GM12878 (cell line): Measurements from ENCODE around the gene KCND2. TPM values are rescaled to one million over a fixed set of nuclear protein-coding genes. Genes with fewer than 3 reads are reported as not detected.

Experiments
- ATAC-seq: fragments of 200-7000 bp; cut with Tn5 transposase; 3 replicates; pipeline ENCODE4 v1.9.1; 2020; ENCODE audit warnings: mild to moderate bottlenecking, moderate library complexity
- BruUV-seq: library from RNA; stranded (reverse); fragments of 400-500 nt; replicated peaks from 2 replicates; lab custom pipeline; 2021; lab: Mats Ljungman, UMichigan
- CTCF ChIA-PET: fragments of 300-600 bp; sonication (Branson Sonifier 250); formaldehyde crosslinking; extraction: SDS; loops from one replicate; lab custom pipeline; 2021; ENCODE audit warnings: inconsistent platforms; lab: Yijun Ruan, JAX
- POLR2A ChIA-PET: fragments of 350-600 bp; formaldehyde crosslinking; extraction: SDS; loops from one replicate; lab custom pipeline; 2021; ENCODE audit warnings: inconsistent platforms; lab: Charles Lee
- RAD21 ChIA-PET: fragments of 300-600 bp; sonication (Branson Sonifier 250); formaldehyde crosslinking; loops from one replicate; lab custom pipeline; 2023; ENCODE audit warnings: antibody characterized with exemption; ENCODE audit not compliant: unreplicated experiment; lab: Charles Lee
- SMC1A ChIA-PET: fragments of 300-600 bp; sonication (Branson Sonifier 250); formaldehyde crosslinking; loops from one replicate; lab custom pipeline; 2023; ENCODE audit not compliant: unreplicated experiment, uncharacterized antibody; lab: Charles Lee
- DNase-seq: peaks from one replicate; pipeline ENCODE4 v3.0.0-alpha.2; 2011; ENCODE audit warnings: low read depth, low spot score
- FAIRE-seq: peaks from 3 replicates; lab custom pipeline; 2011; peaks lifted over from hg19 to GRCh38; lab: Jason Lieb, UNC
- H2AFZ ChIP-seq: 2 replicates; pipeline ENCODE4 v1.6.0; 2011; ENCODE audit warnings: low read depth, low read length, control low read depth; ENCODE audit not compliant: control insufficient read depth
- H3K27ac ChIP-seq: 2 replicates; pipeline ENCODE4 v1.5.1; 2011; ENCODE audit warnings: control low read depth; ENCODE audit not compliant: control insufficient read depth, insufficient read depth
- H3K27me3 ChIP-seq, 2 experiments: replicated peaks in 1 of 2; 2 replicates each; pipeline versions ENCODE4 v1.6.0 to v1.6.1; 2011; ENCODE audit warnings: low read length in 1 of 2; ENCODE audit not compliant: control insufficient read depth in 2 of 2, insufficient read depth in 2 of 2
- H3K36me3 ChIP-seq, 2 experiments: 2 replicates each; pipeline ENCODE4 v1.5.1; 2011; ENCODE audit warnings: low read length in 1 of 2; ENCODE audit not compliant: control insufficient read depth in 2 of 2, insufficient read depth in 2 of 2
- H3K4me1 ChIP-seq: 2 replicates; pipeline ENCODE4 v1.6.1; 2011; ENCODE audit warnings: mild to moderate bottlenecking, low read length, moderate library complexity, mixed read lengths; ENCODE audit not compliant: control insufficient read depth, insufficient read depth
- H3K4me2 ChIP-seq: 2 replicates; pipeline ENCODE4 v1.6.0; 2011; ENCODE audit warnings: control low read depth; ENCODE audit not compliant: control insufficient read depth, insufficient read depth
- H3K4me3 ChIP-seq: fragments of 200-600 bp; sonication (generic); 2 replicates; pipeline ENCODE4 v1.5.1; 2016
- H3K79me2 ChIP-seq: 2 replicates; pipeline ENCODE4 v1.6.0; 2011; ENCODE audit warnings: low read length; ENCODE audit not compliant: control insufficient read depth, insufficient read depth
- H3K9ac ChIP-seq: 2 replicates; pipeline ENCODE4 v1.8.0; 2011; ENCODE audit warnings: low read length, control low read depth, mixed read lengths; ENCODE audit not compliant: control insufficient read depth, insufficient read depth
- H3K9me3 ChIP-seq: replicated peaks from 3 replicates; pipeline ENCODE4 v1.5.1; 2011; ENCODE audit warnings: mild to moderate bottlenecking, low read length; ENCODE audit not compliant: control insufficient read depth, insufficient read depth
- H4K20me1 ChIP-seq: 2 replicates; pipeline ENCODE4 v1.6.0; 2011; ENCODE audit not compliant: control insufficient read depth, insufficient read depth
- BCL11A ChIP-seq: IDR thresholded peaks from 2 replicates; pipeline ENCODE4 v1.6.1; 2011; ENCODE audit warnings: low read depth, low read length
- EGR1 ChIP-seq, 2 experiments: IDR thresholded peaks; 1 replicate in 1 of 2; 2 replicates in 1 of 2; pipeline ENCODE4 v1.6.1; 2011 to 2012; ENCODE audit warnings: low read depth in 2 of 2, low read length in 2 of 2, borderline replicate concordance in 1 of 2, mild to moderate bottlenecking in 1 of 2, moderate library complexity in 1 of 2
- KLF5 ChIP-seq: fragments of 450-650 bp; IDR thresholded peaks from 2 replicates; pipeline ENCODE4 v1.6.1; 2014; ENCODE audit warnings: mild to moderate bottlenecking; ENCODE audit not compliant: partially characterized antibody
- MXI1 ChIP-seq: fragments of 150-350 bp; IDR thresholded peaks from 2 replicates; pipeline ENCODE4 v1.6.1; 2011; ENCODE audit warnings: low read depth, mild to moderate bottlenecking, inconsistent platforms, low read length, improper control_type of control experiment
- RAD51 ChIP-seq: fragments of 450-650 bp; IDR thresholded peaks from 2 replicates; pipeline ENCODE4 v1.6.1; 2016; ENCODE audit warnings: moderate library complexity, mild to moderate bottlenecking, inconsistent platforms
- ZNF274 ChIP-seq: IDR thresholded peaks from one replicate; pipeline ENCODE4 v1.8.0; 2011; ENCODE audit not compliant: insufficient read length, insufficient read depth
- WGBS: methylation state at CpG from one replicate; pipeline ENCODE4 v1.1.6; 2016; ENCODE audit warnings: low lambda C conversion rate; ENCODE audit not compliant: insufficient replicate concordance, insufficient coverage; ENCODE audit errors: missing lambda C conversion rate; 5-methylcytosine and 5-hydroxymethylcytosine counted together
- in situ Hi-C: fragments of 300-500 bp; cut with MboI; formaldehyde crosslinking; loops from 9 replicates; pipeline ENCODE4 v1.14.3; 2018; ENCODE audit warnings: mixed read lengths
- intact Hi-C: fragments of 100-400 bp; cut with micrococcal nuclease; formaldehyde crosslinking; loops from one replicate; pipeline ENCODE4 v1.14.2; 2022; ENCODE audit not compliant: unreplicated experiment
- polyA plus RNA-seq, 11 experiments: library from polyadenylated mRNA; depleted of rRNA in 4 of 11; unstranded in 6 of 11; stranded (reverse) in 5 of 11; fragments of >200 nt; fragmentation: Nextera tagmentation in 4 of 11; fragmentation: Illumina TruSeq in 1 of 11; extraction: Ambion mirVana in 4 of 11; extraction: Trizol in 1 of 11; gene quantifications; 1 replicate in 1 of 11; 2 replicates in 10 of 11; pipeline versions ENCODE4 v1.2.1 to v1.2.3, GENCODE V29; 2011 to 2016; ENCODE audit warnings: inconsistent platforms in 2 of 11, missing spikeins in 2 of 11, low read depth in 1 of 11
- total RNA-seq, 4 experiments: library from RNA; depleted of rRNA in 3 of 4; stranded (reverse); fragments of >200 nt in 3 of 4; fragmentation: Illumina TruSeq in 1 of 4; extraction: Trizol in 1 of 4; gene quantifications; 2 replicates each; pipeline versions ENCODE4 v1.2.1 to v1.2.3, GENCODE V29; 2013 to 2021
- TF ChIP-seq, protein P1 (sequence below): IDR thresholded peaks from 2 replicates; pipeline ENCODE4 v1.6.1; 2012; ENCODE audit warnings: low read length, inconsistent platforms
- TF ChIP-seq, protein P2 (sequence below), 3 experiments: IDR thresholded peaks in 2 of 3; conservative IDR thresholded peaks in 1 of 3; 2 replicates each; pipeline ENCODE4 v1.5.1; 2011; ENCODE audit warnings: low read depth in 3 of 3, low read length in 3 of 3, mild to moderate bottlenecking in 3 of 3, control low read depth in 2 of 3, moderate library complexity in 2 of 3, inconsistent platforms in 1 of 3, mixed read lengths in 1 of 3; ENCODE audit not compliant: control insufficient read depth in 2 of 3, insufficient read depth in 1 of 3; ENCODE audit errors: extremely low read depth in 1 of 3
- TF ChIP-seq, protein P3 (sequence below): fragments of 450-650 bp; conservative IDR thresholded peaks from 2 replicates; pipeline ENCODE4 v1.6.1; 2017; ENCODE audit warnings: mild to moderate bottlenecking, moderate library complexity
- TF ChIP-seq, protein P4 (sequence below): fragments of 450-650 bp; IDR thresholded peaks from 2 replicates; pipeline ENCODE4 v1.6.1; 2016; ENCODE audit warnings: mild to moderate bottlenecking
- TF ChIP-seq, protein P5 (sequence below): IDR thresholded peaks from 2 replicates; pipeline ENCODE4 v1.6.1; 2012; ENCODE audit warnings: improper control_type of control experiment, low read depth, low read length; ENCODE audit not compliant: insufficient replicate concordance

Gene KCND2
- total and polyA plus RNA-seq, 10 of the 15 experiments (the other 5 are each of a cell fraction or from before 2014, with no cell fraction given): 3.6 to 22.3 (median 6.3) TPM

DNA sequence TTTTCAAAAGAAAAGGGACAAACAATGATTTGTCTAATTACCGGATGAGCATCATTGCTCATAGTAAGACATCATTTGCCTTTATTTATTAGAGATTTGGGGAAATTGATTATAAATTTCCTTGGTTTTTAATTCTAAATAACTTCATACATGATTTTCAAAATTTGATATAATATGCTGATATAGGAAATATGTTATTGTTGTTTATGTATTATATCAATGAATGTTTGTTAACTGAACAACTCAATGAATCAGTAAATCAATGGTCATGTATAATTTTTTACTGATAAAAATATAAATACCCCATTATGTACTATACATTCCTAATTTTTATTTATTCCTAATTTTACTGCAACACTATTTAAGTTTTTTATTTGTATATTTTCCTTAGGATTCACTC is 327.6 kb downstream of the KCND2 start:
- Histone ChIP-seq H3K4me1 (no peaks in the 10 kb centered on the region), H3K27me3 (no peaks in the 10 kb centered on the region), H3K4me2 (no peak overlapping the region), H3K36me3 (no peaks in the 10 kb centered on the region), H3K9me3 (no peaks in the 10 kb centered on the region), H3K79me2 (no peaks in the 10 kb centered on the region), H3K9ac (no peak overlapping the region), H2AFZ (no peak overlapping the region), H3K4me3 (no peak overlapping the region), H3K27ac (no peak overlapping the region), H4K20me1 (no peaks in the 10 kb centered on the region)
- intact Hi-C loops (no loop called here), in situ Hi-C loops (no loop called here)
- WGBS: 92% methylated on average over 1 of the region's 1 CpG
- ChIA-PET CTCF (no interaction called here), SMC1A (no interaction called here), POLR2A (no interaction called here), RAD21 (no interaction called here)
- no peak for DNase-seq
- TF ChIP-seq KLF5 (no peak), EGR1 (IDR thresholded peaks at IDR 0.05; ENCODE audit: borderline replicate concordance in 1 of 2, low read depth in 2 of 2, low read length in 2 of 2) (no peak), ZNF274 (no peak), RAD51 (no peak), MXI1 (no peak), BCL11A (no peak)
- TF ChIP-seq, protein P1, sequence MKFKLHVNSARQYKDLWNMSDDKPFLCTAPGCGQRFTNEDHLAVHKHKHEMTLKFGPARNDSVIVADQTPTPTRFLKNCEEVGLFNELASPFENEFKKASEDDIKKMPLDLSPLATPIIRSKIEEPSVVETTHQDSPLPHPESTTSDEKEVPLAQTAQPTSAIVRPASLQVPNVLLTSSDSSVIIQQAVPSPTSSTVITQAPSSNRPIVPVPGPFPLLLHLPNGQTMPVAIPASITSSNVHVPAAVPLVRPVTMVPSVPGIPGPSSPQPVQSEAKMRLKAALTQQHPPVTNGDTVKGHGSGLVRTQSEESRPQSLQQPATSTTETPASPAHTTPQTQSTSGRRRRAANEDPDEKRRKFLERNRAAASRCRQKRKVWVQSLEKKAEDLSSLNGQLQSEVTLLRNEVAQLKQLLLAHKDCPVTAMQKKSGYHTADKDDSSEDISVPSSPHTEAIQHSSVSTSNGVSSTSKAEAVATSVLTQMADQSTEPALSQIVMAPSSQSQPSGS: no peak
- TF ChIP-seq, protein P2, sequence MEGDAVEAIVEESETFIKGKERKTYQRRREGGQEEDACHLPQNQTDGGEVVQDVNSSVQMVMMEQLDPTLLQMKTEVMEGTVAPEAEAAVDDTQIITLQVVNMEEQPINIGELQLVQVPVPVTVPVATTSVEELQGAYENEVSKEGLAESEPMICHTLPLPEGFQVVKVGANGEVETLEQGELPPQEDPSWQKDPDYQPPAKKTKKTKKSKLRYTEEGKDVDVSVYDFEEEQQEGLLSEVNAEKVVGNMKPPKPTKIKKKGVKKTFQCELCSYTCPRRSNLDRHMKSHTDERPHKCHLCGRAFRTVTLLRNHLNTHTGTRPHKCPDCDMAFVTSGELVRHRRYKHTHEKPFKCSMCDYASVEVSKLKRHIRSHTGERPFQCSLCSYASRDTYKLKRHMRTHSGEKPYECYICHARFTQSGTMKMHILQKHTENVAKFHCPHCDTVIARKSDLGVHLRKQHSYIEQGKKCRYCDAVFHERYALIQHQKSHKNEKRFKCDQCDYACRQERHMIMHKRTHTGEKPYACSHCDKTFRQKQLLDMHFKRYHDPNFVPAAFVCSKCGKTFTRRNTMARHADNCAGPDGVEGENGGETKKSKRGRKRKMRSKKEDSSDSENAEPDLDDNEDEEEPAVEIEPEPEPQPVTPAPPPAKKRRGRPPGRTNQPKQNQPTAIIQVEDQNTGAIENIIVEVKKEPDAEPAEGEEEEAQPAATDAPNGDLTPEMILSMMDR (IDR thresholded peaks at IDR 0.05 in 2 of 3, conservative IDR thresholded peaks at IDR 0.05 in 1 of 3; ENCODE audit: control insufficient read depth in 2 of 3, extremely low read depth in 1 of 3, insufficient read depth in 1 of 3, low read depth in 3 of 3, low read length in 3 of 3): no peak
- TF ChIP-seq, protein P3, sequence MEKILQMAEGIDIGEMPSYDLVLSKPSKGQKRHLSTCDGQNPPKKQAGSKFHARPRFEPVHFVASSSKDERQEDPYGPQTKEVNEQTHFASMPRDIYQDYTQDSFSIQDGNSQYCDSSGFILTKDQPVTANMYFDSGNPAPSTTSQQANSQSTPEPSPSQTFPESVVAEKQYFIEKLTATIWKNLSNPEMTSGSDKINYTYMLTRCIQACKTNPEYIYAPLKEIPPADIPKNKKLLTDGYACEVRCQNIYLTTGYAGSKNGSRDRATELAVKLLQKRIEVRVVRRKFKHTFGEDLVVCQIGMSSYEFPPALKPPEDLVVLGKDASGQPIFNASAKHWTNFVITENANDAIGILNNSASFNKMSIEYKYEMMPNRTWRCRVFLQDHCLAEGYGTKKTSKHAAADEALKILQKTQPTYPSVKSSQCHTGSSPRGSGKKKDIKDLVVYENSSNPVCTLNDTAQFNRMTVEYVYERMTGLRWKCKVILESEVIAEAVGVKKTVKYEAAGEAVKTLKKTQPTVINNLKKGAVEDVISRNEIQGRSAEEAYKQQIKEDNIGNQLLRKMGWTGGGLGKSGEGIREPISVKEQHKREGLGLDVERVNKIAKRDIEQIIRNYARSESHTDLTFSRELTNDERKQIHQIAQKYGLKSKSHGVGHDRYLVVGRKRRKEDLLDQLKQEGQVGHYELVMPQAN: no peak
- TF ChIP-seq, protein P4, sequence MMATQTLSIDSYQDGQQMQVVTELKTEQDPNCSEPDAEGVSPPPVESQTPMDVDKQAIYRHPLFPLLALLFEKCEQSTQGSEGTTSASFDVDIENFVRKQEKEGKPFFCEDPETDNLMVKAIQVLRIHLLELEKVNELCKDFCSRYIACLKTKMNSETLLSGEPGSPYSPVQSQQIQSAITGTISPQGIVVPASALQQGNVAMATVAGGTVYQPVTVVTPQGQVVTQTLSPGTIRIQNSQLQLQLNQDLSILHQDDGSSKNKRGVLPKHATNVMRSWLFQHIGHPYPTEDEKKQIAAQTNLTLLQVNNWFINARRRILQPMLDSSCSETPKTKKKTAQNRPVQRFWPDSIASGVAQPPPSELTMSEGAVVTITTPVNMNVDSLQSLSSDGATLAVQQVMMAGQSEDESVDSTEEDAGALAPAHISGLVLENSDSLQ: no peak
- TF ChIP-seq, protein P5, sequence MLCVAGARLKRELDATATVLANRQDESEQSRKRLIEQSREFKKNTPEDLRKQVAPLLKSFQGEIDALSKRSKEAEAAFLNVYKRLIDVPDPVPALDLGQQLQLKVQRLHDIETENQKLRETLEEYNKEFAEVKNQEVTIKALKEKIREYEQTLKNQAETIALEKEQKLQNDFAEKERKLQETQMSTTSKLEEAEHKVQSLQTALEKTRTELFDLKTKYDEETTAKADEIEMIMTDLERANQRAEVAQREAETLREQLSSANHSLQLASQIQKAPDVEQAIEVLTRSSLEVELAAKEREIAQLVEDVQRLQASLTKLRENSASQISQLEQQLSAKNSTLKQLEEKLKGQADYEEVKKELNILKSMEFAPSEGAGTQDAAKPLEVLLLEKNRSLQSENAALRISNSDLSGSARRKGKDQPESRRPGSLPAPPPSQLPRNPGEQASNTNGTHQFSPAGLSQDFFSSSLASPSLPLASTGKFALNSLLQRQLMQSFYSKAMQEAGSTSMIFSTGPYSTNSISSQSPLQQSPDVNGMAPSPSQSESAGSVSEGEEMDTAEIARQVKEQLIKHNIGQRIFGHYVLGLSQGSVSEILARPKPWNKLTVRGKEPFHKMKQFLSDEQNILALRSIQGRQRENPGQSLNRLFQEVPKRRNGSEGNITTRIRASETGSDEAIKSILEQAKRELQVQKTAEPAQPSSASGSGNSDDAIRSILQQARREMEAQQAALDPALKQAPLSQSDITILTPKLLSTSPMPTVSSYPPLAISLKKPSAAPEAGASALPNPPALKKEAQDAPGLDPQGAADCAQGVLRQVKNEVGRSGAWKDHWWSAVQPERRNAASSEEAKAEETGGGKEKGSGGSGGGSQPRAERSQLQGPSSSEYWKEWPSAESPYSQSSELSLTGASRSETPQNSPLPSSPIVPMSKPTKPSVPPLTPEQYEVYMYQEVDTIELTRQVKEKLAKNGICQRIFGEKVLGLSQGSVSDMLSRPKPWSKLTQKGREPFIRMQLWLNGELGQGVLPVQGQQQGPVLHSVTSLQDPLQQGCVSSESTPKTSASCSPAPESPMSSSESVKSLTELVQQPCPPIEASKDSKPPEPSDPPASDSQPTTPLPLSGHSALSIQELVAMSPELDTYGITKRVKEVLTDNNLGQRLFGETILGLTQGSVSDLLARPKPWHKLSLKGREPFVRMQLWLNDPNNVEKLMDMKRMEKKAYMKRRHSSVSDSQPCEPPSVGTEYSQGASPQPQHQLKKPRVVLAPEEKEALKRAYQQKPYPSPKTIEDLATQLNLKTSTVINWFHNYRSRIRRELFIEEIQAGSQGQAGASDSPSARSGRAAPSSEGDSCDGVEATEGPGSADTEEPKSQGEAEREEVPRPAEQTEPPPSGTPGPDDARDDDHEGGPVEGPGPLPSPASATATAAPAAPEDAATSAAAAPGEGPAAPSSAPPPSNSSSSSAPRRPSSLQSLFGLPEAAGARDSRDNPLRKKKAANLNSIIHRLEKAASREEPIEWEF: no peak
- FAIRE-seq: no peak
- BruUV-seq: no TSS peak
- no peak for ATAC-seq
